Stimulated activated naive CD4-positive, alpha-beta T cell treated with Interleukin-2 at 50 U/mL for 16 hours (primary cell): ENCODE data around the gene PMEPA1.

ENCODE experiments used
- DNase-seq: peaks from one replicate; lab custom pipeline; 2025; lab: John Stamatoyannopoulos, UW

PMEPA1 gene

GRCh38 chr20:57693002-57693582 lies 16.7 kb downstream of the PMEPA1 start:
- DNase-seq, result no peak

- DNase-seq, result no peak
These were observed 17.4 kb downstream of the PMEPA1 start for GRCh38 chr20:57692393-57692792.

DNA sequence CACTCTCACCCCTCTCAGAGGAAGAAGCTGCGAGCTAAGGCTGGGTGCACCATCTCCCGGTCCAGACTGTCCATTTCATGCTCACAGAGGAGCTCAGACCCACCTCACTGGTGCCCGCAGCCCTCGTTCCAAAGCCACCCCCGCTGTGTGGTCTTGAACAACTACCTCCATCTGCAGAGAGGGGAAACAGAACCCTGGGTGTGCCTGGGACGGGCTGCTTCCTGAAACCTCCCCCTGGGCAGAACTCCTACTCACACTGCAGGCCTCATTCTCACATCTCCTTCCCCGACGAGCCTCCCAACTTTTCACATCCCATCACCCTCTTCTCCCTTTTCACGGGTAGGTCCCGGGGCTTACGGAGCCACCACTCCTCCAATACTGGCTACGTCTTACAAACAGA lies 18.1 kb downstream of the PMEPA1 start:
- DNase-seq, result no peak

DNA sequence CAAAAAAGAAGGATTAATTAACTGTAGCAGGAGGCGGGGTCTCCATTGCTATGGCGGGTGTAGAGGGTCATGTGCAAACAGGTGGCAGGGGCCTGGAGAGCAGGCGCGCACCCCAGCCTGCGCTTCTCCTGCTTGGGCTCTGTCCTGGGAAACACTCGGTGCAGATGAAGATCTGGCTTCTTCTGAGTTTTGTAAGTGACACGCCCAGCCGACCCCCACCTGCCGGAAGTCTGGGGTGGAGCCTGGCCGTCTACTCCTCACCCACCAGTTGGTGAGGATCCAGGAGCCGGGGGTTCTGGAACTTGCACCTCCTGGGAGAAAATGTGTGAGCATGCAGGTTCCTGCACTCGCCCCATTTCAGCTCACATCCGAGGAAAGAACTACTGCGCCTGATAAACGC lies 19.3 kb downstream of the PMEPA1 start:
- DNase-seq, result no peak

- DNase-seq, result no peak
These were observed 19.9 kb downstream of the PMEPA1 start for GRCh38 chr20:57689745-57690481.

GRCh38 chr20:57688864-57689263 lies 21.0 kb downstream of the PMEPA1 start:
- DNase-seq, result no peak

- DNase-seq, result no peak
These were observed 21.5 kb downstream of the PMEPA1 start for GRCh38 chr20:57688295-57688694.

- DNase-seq, result no peak
These were observed 22.7 kb downstream of the PMEPA1 start for GRCh38 chr20:57686931-57687652.

DNA sequence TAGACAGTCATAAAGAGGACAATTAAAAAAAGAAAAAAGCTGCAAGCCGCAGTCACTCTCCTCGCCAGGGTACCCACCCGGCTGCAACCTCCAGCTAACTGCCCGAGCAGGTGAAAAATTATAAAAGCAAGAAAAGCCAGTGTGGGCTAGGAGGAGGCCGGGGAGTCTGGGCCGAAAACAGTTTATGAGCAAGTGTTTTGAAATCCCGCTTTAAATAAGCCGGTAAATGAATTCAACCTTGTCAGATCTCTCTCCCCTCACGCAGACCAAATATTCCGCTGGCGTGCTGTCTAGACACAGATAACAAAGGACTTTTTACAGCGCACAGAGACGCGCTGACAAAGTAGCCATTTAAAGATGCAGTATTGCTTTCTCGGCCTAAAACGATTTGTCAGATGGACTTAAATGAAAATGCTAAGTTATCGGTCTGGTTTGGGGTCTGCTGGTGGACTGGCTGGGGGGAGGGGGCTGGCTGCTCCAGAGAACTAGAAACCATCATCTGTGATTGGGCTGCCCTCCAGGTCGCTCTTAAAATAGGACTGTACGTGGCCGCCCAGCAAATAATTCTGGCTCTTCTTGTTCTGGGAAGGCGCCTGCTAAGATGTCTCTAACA lies 24.6 kb downstream of the PMEPA1 start:
- DNase-seq, result no peak

- no peak for DNase-seq
These were observed 25.0 kb downstream of the PMEPA1 start for GRCh38 chr20:57684808-57685140.

DNA sequence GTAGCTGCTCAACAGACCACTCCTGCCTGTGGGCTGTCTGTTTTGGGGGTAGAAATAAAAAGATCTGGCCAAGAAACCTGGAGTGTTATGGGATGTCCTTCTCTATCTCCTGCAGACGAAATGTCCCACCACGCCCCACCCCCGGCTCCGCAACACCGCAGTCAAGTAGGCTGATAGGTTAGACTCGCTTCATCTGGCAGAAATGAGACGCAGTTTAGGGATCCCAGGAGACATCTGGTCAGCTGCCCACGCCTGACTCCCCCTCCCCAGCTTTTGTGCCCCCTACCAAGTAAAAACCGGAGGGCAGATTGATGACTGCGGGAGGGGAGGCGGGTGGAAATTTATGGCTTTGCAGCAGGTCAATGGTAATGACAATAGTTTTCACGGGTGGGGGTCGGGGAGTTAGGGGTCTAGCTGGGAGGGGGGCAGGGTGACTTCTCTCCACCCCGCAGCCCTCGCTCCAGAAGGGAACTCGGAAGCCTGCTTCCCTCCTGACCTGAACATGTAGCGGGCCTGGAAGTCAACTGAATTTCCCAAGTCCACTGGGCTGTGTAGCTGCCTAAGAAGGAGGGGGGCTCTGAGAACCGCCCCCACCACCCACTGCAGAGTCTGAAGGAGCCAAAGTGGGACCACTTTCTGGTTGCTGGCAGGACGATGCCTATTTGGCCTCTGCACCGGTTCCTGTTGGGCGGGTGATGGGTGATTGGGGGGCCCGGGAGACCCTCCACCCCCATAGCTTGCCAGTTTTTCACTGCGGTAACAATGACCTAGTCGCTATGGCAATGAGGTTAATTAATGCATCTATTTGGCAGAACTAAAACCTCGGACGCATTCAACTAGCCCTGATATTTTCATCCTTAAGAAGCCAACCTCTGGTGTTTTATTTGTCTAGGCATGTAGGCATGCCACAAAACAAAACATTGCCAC lies 25.7 kb downstream of the PMEPA1 start:
- DNase-seq, result no peak

DNA sequence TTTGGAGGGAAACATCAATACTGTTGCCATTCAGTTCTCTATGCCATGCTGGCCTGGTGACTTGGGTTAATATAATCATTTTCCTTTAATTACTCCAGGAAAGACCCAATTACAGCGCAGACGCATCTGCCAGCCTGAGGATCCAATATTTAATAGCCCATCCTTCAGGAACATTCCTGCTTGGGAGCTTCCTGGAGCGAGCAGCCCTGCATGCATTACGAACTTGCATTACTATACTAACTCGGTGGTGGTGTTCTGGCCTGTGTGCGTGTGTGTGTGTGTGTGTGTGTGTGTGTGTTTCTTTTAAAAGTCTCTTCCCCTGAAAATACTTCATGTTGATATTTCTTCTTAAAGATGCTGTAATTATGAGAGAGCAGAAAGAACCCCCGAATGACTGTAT lies 26.5 kb downstream of the PMEPA1 start:
- DNase-seq, result no peak

- DNase-seq, result no peak
These were observed 27.4 kb downstream of the PMEPA1 start for GRCh38 chr20:57682184-57683101.

- DNase-seq, result no peak
These were observed 28.6 kb downstream of the PMEPA1 start for GRCh38 chr20:57680934-57681914.

- DNase-seq, result no peak
These were observed 29.6 kb downstream of the PMEPA1 start for GRCh38 chr20:57680131-57680716.

GRCh38 chr20:57679113-57679512 lies 30.7 kb downstream of the PMEPA1 start:
- no peak for DNase-seq

- DNase-seq, result no peak
These were observed 31.5 kb downstream of the PMEPA1 start for GRCh38 chr20:57678340-57678739.

- DNase-seq, result no peak
These were observed 32.2 kb downstream of the PMEPA1 start for GRCh38 chr20:57677584-57677982.
